ENCODE data around the gene SERINC5. TPM values are rescaled to one million over a fixed set of nuclear protein-coding genes. Genes with fewer than 3 reads are reported as not detected.
"Not testable (repeated sequence)": the region's sequence is repeated elsewhere in the genome, so short reads cannot be mapped to it uniquely, and the experiment has no call there.

The SERINC5 gene
- 4.8 and 5.5 TPM in 2 replicates for total RNA-seq (2014; rRNA removed; shearing (Covaris generic); ENCODE audit: low replicate concordance)

GRCh38 chr5:80255811-80256712 lies at the start of gene SERINC5:
Gene SERINC5 (minus strand): TSS chr5:80256048. CDS start chr5:80255922, 126 bp downstream.
- Histone ChIP-seq H3K9me3 (no peaks in the 10 kb centered on the region), H3K4me3 (peak within 1 kb of the TSS; percentile 85), H3K36me3 (peaks cover 2% of the 10 kb centered on the region), H3K27me3 (no peaks in the 10 kb centered on the region)
- DNase-seq = peak; percentile 86

DNA sequence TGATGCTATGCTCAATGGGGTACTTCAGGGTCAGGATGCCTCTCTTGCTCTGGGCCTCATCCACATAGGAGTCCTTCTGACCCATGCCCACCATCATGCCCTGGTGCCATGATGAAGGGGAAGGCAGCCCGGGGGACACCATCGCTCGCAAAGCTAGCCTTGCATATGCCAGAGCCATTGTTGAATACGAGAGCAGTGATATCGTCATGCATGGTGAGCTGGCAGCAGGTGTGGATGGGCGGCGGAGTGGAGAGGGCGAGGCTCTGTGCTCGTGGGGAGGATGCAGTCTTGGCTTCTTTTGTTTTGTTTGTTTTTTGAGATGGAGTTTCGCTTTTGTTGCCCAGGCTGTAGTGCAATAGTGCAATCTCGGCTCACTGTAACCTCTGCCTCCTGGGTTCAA lies 46.8 kb upstream of the SERINC5 start:
- DNase-seq = no peak

GRCh38 chr5:80301342-80301741 lies 45.5 kb upstream of the SERINC5 start:
- not testable (repeated sequence) for H3K9me3 ChIP-seq, H3K36me3 ChIP-seq, H3K4me3 ChIP-seq, DNase-seq, H3K27me3 ChIP-seq

More for the DNA sequence above, 46.8 kb upstream of the SERINC5 start:
- Histone ChIP-seq H3K4me3 (no peak overlapping the region), H3K27me3 (no peaks in the 10 kb centered on the region), H3K36me3 (no peaks in the 10 kb centered on the region), H3K9me3 (no peaks in the 10 kb centered on the region)

- H3K27me3 ChIP-seq, DNase-seq, H3K36me3 ChIP-seq, H3K4me3 ChIP-seq, H3K9me3 ChIP-seq: not testable (repeated sequence)
Measured at GRCh38 chr5:80300796-80301195, 44.9 kb upstream of the SERINC5 start.

DNA sequence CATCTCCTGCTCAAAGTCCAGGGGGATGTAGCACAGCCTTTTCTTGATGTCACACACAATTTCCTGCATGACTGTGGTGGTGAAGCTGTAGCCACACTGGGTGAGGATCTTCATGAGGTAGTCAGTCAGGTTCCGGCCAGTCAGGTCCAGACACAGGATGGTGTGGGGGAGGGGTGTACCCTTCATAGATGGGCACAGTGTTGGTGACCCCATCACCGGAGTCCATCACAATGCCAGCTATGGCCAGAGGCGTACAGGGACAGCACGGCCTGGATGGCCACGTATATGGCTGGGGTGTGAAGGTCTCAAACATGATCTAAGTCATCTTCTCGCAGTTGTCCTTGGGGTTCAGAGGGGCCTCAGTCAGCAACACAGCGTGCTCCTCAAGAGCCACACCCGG lies 44.3 kb upstream of the SERINC5 start:
- Histone ChIP-seq H3K4me3 (no peak overlapping the region), H3K9me3 (no peaks in the 10 kb centered on the region)
- no peak for DNase-seq

GRCh38 chr5:80299601-80300000 lies 43.8 kb upstream of the SERINC5 start:
- H3K4me3 ChIP-seq = no peak overlapping the region
- DNase-seq = no peak

More for the DNA sequence above, 44.3 kb upstream of the SERINC5 start:
- no peaks in the 10 kb centered on the region for H3K27me3 ChIP-seq
- H3K36me3 ChIP-seq = no peaks in the 10 kb centered on the region

GRCh38 chr5:80296121-80296520 lies 40.3 kb upstream of the SERINC5 start:
- Histone ChIP-seq H3K9me3 (no peaks in the 10 kb centered on the region), H3K36me3 (no peaks in the 10 kb centered on the region), H3K4me3 (no peak overlapping the region), H3K27me3 (no peaks in the 10 kb centered on the region)
- DNase-seq = no peak

More at GRCh38 chr5:80299601-80300000, 43.8 kb upstream of the SERINC5 start:
- Histone ChIP-seq H3K27me3 (no peaks in the 10 kb centered on the region), H3K9me3 (no peaks in the 10 kb centered on the region), H3K36me3 (no peaks in the 10 kb centered on the region)

DNA sequence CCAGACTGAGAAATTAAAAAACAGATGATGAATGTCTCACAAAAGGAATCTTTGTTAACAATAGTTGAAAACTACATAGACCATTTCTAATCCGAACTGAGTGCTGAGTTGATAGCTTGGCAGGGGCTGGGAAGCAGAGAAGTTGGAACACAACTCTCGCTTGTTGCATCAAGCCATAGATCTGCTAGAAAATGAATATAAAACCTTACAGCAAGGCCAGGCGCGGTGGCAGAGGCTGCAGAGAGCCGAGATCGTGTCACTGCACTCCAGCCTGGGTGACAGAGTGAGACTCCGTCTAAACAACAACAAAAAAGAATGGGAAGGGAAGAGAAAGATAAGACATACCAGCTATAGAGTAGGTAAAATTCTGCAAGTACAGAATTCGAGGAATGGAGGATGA lies 35.9 kb upstream of the SERINC5 start:
- no peaks in the 10 kb centered on the region for H3K9me3 ChIP-seq
- DNase-seq = no peak
- H3K36me3 ChIP-seq = no peaks in the 10 kb centered on the region
- H3K27me3 ChIP-seq = no peaks in the 10 kb centered on the region
- H3K4me3 ChIP-seq = no peak overlapping the region

DNA sequence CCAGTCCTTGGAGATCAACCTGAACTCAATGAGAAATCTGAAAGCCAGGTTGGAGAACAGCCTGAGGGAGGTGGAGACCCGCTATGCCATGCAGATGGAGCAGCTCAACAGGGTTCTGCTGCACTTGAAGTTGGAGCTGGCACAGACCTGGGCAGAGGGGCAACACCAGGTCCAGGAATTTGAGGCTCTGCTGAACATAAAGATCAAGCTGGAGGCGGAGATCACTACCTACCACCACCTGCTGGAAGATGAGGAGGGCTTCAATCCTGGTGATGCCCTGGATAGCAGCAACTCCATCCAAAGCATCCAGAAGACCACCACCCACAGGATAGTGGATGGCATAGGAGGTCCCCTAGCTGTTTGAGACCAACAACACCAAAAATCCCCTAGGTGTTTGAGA lies 33.5 kb upstream of the SERINC5 start:
- H3K27me3 ChIP-seq = no peaks in the 10 kb centered on the region
- H3K9me3 ChIP-seq = no peaks in the 10 kb centered on the region
- no peak for DNase-seq
- no peak overlapping the region for H3K4me3 ChIP-seq
- no peaks in the 10 kb centered on the region for H3K36me3 ChIP-seq

DNA sequence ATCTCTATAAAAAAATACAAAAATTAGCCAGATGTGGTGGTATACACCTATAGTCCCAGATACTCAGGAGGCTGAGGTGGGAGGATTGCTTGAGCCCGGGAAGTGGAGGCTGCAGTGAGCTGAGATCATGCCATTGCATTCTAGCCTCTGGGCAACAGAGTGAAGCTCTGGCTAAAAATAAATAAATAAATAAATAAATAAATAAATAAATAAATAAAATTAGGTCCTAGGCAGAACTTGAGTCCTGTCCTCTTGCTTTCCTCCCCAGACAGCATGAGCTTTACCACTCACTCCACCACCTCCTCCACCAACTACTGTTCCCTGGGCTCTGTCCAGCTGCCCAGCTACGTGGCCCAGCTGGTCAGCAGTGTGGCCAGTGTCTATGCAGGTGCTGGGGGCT lies 32.3 kb upstream of the SERINC5 start:
- H3K27me3 ChIP-seq = no peaks in the 10 kb centered on the region
- H3K36me3 ChIP-seq = no peaks in the 10 kb centered on the region
- H3K9me3 ChIP-seq = no peaks in the 10 kb centered on the region
- no peak overlapping the region for H3K4me3 ChIP-seq
- no peak for DNase-seq

DNA sequence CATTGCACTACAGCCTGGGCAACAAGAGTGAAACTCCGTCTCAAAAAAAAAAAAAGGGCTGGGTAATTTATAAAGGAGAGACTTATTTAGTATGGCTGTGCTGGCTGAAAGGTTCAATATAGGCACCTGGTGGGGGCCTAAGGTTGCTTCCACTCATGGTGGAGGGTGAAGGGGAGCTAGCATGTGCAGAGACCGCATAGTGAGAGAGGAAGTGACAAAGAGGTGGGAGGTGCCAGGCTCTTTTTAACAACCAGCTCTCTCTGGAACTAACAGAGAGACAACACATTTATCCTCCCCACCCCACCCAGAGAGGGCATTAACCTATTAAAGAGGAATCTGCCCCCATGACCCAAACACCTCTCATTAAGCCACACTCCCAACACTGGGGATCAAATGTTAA lies 28.9 kb upstream of the SERINC5 start:
- Histone ChIP-seq H3K9me3 (no peaks in the 10 kb centered on the region), H3K27me3 (no peaks in the 10 kb centered on the region), H3K4me3 (no peak overlapping the region), H3K36me3 (no peaks in the 10 kb centered on the region)
- DNase-seq = no peak

GRCh38 chr5:80283360-80283759 lies 27.5 kb upstream of the SERINC5 start:
- no peak for DNase-seq
- H3K27me3 ChIP-seq = no peaks in the 10 kb centered on the region
- no peaks in the 10 kb centered on the region for H3K36me3 ChIP-seq
- no peak overlapping the region for H3K4me3 ChIP-seq
- H3K9me3 ChIP-seq = no peaks in the 10 kb centered on the region

DNA sequence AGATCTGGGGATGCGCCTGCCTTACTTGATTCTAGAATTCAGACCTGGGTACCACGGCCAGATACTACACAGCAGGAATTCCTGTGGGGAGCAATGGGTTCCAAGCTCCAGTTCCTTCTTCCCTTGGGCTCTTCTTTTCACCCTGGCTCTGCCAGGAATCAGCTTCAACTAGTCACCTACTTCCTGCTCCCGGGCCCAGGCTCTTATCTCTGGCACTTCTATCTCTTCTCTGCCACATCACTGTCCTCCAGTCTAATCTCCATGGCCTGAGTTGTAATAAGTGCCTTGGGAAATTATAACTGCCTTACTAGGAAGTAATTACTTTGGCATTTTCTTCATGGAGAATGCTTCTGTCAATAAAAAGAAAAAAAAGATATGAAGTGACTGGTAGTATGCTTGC lies 26.2 kb upstream of the SERINC5 start:
- H3K36me3 ChIP-seq = no peaks in the 10 kb centered on the region
- H3K9me3 ChIP-seq = no peaks in the 10 kb centered on the region
- H3K4me3 ChIP-seq = no peak overlapping the region
- no peak for DNase-seq
- H3K27me3 ChIP-seq = no peaks in the 10 kb centered on the region

GRCh38 chr5:80277191-80277590 lies 21.3 kb upstream of the SERINC5 start:
- Histone ChIP-seq H3K9me3 (no peaks in the 10 kb centered on the region), H3K27me3 (no peaks in the 10 kb centered on the region), H3K36me3 (no peaks in the 10 kb centered on the region), H3K4me3 (no peak overlapping the region)
- DNase-seq = no peak

- DNase-seq = no peak
- Histone ChIP-seq H3K27me3 (no peaks in the 10 kb centered on the region), H3K9me3 (no peaks in the 10 kb centered on the region), H3K4me3 (no peak overlapping the region), H3K36me3 (no peaks in the 10 kb centered on the region)
Measured at GRCh38 chr5:80276186-80276585, 20.3 kb upstream of the SERINC5 start.

- Histone ChIP-seq H3K9me3 (no peaks in the 10 kb centered on the region), H3K27me3 (no peaks in the 10 kb centered on the region), H3K4me3 (no peak overlapping the region), H3K36me3 (no peaks in the 10 kb centered on the region)
- no peak for DNase-seq
Measured at GRCh38 chr5:80275347-80275746, 19.5 kb upstream of the SERINC5 start.

- not testable (repeated sequence) for H3K27me3 ChIP-seq, H3K9me3 ChIP-seq, DNase-seq, H3K36me3 ChIP-seq, H3K4me3 ChIP-seq
Measured at GRCh38 chr5:80270543-80270942, 14.7 kb upstream of the SERINC5 start.

GRCh38 chr5:80269991-80270438 lies 14.2 kb upstream of the SERINC5 start:
- Histone ChIP-seq H3K27me3 (no peaks in the 10 kb centered on the region), H3K4me3 (no peak overlapping the region), H3K36me3 (no peaks in the 10 kb centered on the region), H3K9me3 (no peaks in the 10 kb centered on the region)
- no peak for DNase-seq
